Stimulated activated CD4-positive, alpha-beta T cell treated with anti-CD3 and anti-CD28 coated beads, Interleukin-15, amount 100 ng/mL, for 1 hour (primary cell): ENCODE results near the gene SERPIND1.
"Not testable (repeated sequence)": the region's sequence is repeated elsewhere in the genome, so short reads cannot be mapped to it uniquely, and the experiment has no call there.

Source experiments
- DNase-seq, 2 donors: peaks; one replicate each; pipeline ENCODE4 v3.0.0-alpha.2; 2020; ENCODE audit warnings: low read depth in 1 of 2, low spot score in 1 of 2

The SERPIND1 gene

GRCh38 chr22:20773793-20774212, at the start of gene SERPIND1:
Gene SERPIND1 (plus strand): TSS chr22:20774113. CDS start chr22:20779313, 5,200 bp downstream.
- DNase-seq: no peak

GRCh38 chr22:20724676-20725454, 49.0 kb upstream of the SERPIND1 start:
- DNase-seq: no peak

GRCh38 chr22:20725987-20726558, 47.8 kb upstream of the SERPIND1 start:
- DNase-seq: no peak

DNA sequence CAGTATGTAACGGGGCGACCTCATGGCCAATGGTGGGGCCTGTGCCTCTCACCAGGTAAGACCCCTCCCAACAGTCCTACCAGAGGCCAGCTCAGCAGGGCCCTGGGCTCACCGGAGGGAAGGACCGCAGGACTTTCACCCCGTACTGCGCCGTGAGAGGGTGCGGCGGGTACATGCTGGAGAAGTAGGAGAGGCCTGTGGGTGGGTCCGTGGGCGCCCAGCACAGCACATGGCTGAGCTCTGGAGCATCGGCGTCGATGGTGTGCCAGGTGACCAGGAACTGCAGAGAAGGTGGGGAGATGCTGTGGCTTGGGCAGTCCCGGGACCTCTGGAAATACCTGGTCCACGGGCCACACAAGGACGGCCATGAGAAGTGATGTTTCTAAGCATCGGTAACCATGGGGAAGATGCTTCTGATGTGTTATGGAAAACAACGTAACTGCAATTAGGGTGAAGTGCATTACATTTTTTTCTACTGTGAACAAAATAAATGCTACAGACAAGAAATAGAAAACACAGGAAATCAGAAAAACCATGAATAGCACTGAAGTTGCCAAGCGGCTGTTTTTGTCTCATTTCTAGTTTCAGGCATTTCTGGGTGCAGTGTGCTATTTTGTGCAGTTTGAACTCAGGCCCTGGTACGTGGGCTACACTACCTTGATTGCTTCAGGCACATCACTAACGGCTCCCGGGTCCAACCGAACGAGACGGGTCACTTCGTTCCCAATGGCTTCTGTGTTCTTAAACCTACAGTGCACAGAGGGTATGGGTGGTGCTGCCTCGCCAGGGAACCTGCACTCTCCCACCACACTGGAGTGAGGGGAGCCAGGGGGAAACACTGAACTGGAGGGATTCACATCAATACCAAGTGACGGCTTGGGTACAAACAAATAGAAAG, 46.5 kb upstream of the SERPIND1 start:
- DNase-seq: no peak

DNA sequence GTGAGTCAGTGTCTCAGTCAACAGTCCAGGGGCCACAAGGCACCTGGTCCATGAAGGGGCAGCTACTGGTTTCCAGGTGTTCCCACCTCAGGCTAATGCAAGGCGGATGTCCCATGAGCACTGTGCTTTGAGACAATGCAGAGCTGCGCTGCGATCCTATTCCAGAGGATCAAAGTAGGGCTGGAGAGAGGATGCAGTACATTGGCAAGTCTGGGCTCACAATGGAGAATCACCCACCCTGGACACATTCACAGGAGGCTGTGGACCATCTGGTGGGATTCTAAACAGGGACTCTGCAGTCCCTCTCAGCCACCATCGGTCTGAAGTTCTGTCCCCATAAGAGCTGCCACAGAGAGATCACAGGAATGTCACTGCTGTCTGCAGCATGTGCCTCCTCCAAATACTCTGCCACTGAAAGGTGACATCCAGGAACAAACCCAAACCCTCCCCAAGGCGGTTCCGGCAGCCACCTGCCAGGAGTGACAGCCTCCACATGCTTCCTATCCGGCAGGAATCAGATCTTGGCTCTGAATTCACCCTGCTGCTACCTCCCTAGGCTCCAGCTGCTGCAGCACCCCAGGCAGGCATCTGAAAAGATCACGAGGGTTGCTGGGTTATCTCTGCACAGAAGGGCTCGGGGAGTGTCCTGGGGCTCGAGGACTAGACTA, 45.3 kb upstream of the SERPIND1 start:
- no peak for DNase-seq

DNA sequence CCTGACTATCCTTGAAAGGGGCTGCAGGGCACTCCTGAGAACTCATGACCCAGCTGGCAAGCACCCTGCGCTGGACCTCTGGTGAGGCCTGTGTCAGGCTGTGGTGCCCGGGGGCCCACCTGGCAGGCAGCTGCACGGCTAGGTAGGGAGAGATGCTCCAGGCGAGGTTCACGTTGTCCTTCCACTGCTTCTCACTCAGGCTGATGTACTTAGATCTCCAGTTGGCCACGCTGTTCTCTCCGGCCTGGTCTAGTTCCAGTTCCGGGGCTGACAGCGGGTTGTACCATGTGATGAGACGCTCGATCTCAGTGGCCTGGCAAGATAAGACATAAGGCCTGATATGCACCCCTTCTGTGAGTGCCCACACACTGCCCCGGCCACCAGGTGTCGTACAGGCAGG, 44.7 kb upstream of the SERPIND1 start:
- DNase-seq: no peak

- not testable (repeated sequence) for DNase-seq
These were observed 41.5 kb upstream of the SERPIND1 start for GRCh38 chr22:20732431-20732830.

- DNase-seq: not testable (repeated sequence)
These were observed 38.4 kb upstream of the SERPIND1 start for GRCh38 chr22:20735356-20736162.

DNA sequence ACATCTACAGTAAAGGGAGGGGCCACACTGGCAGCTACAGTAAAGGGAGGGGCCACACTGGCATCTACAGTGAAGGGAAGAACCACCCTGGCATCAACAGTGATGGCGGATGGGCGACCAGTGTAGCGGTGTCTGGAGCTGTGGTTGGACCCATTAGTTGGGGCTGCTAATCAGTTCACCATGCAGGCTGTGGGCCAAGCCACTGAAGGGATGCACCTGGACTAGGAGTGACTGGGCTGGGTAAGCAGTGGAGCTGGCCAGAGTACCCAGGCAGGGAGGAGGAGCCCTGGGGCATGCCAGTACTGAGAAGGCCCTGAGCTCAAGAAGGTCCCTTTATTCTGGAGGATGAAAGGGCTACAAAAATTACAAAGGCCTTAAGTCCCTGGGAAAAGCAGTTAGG, 37.0 kb upstream of the SERPIND1 start:
- DNase-seq: not testable (repeated sequence)

- DNase-seq: no peak
These were observed 35.4 kb upstream of the SERPIND1 start for GRCh38 chr22:20738394-20739089.

GRCh38 chr22:20740222-20740951, 33.5 kb upstream of the SERPIND1 start:
- DNase-seq: no peak

GRCh38 chr22:20741008-20741633, 32.8 kb upstream of the SERPIND1 start:
- DNase-seq: no peak

DNA sequence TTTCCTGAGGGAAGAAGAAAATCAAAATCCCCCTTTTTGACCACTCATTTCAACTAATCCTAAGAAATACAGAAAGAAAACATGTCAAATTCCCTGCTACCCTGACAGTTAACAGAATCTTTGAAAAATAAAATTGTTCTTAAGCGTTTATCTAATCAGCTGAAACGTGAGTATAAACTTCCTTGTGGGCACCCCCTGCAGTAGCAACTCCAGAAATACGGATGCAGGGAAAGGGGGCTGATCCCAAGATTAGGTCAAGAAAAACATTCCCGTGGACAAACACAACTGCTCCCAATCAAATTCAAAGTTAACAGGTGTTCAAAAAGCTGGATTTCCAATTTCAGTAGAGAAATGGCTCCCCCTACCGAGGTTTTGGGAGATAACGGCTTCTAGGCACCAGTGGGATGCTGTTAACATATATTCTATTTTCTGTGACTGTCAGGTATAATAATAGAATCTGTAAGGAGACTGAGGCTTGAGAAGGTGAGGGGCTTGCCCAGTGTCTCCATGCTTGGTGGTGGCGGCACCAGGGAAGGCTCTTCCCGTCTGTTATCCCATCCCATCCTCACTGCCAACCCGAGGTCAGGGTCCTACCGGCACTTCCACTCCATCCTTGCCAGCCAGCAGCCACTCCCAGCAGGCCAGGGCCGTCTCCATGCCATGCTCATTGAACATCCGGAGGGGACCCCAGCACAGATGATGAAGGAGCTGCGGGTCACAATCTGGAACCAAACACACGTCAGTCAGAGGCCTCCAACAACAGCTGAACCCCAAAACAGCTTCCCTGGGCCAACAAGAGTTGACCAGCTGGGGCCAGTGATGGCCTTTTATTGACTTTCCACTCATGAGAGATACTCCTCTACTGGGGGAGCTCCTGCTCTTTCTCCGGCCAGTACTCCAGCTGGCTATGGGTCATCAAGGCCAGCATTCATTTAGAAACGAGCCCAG, 32.0 kb upstream of the SERPIND1 start:
- DNase-seq: no peak

- DNase-seq: no peak
These were observed 31.1 kb upstream of the SERPIND1 start for GRCh38 chr22:20742764-20743163.

- DNase-seq: no peak
These were observed 29.5 kb upstream of the SERPIND1 start for GRCh38 chr22:20744456-20744855.

GRCh38 chr22:20745119-20745518, 28.8 kb upstream of the SERPIND1 start:
- DNase-seq: no peak

GRCh38 chr22:20746431-20747189, 27.3 kb upstream of the SERPIND1 start:
- no peak for DNase-seq
